GM12874 (cell line): ENCODE results near the gene WIZ.

Experiments used
- TF ChIP-seq, protein P1 (sequence below): IDR thresholded peaks from 2 replicates; pipeline ENCODE4 v1.5.1; 2011; ENCODE audit warnings: low read depth, mild to moderate bottlenecking, control low read depth, low read length, moderate library complexity; ENCODE audit not compliant: insufficient read depth

Gene WIZ

DNA sequence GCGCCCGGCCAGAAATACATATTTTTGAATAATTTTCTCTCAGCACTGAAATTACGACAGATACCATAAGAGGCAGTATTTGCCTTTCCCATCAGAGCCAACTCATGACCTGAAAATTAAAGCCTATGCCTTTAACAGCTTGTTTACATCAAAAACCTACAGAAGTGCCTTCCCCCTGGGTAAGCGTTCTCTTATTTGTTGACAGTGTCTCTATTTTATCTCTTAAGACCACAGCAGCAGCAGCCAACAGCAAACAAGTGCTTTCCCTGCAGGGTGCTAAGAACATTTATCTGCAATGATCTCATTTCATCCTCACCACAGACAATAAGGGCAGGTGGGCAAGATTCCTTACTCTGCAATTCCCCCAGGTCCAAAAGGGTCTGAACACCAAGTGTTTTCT is 36.9 kb downstream of the WIZ start:
- TF ChIP-seq, protein P1, sequence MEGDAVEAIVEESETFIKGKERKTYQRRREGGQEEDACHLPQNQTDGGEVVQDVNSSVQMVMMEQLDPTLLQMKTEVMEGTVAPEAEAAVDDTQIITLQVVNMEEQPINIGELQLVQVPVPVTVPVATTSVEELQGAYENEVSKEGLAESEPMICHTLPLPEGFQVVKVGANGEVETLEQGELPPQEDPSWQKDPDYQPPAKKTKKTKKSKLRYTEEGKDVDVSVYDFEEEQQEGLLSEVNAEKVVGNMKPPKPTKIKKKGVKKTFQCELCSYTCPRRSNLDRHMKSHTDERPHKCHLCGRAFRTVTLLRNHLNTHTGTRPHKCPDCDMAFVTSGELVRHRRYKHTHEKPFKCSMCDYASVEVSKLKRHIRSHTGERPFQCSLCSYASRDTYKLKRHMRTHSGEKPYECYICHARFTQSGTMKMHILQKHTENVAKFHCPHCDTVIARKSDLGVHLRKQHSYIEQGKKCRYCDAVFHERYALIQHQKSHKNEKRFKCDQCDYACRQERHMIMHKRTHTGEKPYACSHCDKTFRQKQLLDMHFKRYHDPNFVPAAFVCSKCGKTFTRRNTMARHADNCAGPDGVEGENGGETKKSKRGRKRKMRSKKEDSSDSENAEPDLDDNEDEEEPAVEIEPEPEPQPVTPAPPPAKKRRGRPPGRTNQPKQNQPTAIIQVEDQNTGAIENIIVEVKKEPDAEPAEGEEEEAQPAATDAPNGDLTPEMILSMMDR: no peak

DNA sequence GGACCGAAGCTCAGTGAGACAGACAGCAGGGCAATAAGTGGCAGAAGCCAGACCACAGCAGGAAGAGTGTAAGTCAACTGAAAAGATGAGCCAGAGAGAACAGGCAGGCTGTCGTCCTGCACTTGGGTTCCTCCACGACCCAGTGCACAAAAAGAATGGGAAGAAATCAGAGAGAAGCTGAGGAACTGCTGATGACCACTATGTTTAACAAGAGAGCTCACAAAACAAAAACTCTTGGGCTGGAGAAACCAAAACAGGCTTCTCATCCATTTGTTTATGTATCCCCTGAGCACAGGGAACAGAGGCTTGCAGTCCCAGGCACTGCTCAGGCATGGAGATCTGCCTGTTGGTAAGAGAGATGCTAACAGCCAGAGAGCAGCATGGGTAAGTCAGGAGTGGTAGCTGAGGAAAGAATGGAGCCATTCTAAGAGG is 45.0 kb downstream of the WIZ start:
- TF ChIP-seq, protein P1: no peak

DNA sequence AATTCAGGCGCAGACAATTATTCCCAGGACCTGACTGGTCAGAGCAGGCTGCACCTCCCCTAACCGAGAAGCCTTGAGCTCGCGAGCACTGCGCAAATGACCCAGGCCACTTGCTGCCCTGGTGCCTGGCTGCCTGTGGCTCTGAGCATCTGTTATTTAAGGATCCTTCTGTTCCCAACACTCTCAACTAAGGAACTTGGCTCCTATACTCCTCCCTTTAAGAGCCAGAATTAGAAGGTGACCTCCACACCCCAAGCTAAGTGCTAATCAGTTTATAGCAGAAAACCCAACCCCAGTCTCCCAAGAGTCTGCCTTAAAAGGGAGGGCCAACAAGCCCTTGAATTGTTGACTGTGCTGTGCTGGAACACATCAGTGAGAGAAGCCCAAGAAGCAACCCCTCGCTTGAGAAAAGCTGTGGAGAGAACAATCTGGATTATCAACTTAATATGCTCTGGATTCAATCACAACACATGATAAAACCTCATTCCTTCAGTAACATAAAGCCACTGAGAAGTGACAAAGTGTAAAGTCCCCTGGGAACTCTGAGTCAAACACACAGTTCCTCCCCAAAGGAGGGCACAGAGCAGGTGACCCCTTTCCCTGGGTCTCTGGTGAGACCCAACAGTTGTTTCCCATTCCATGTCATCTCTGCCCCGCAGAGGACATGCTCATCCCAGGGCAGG is 45.5 kb downstream of the WIZ start:
- TF ChIP-seq, protein P1: no peak

DNA sequence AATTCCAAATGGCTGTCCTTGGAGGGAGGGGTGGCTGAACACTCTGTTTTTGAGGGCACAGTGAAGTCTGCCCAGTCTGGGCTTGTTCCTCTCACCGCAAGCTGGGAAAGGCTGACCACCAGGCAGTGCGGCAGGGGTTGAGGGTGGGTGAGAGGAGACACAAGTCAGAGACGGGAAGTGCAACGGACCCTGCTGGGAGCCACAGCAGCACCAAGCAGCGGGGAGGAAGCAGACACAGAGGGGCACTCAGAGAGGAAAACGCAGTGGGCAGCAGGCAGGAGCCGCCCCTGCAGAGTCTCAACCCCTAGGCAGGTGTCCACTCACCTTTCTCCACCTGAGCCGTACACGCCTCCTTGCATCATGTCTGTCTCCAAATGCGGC is 46.6 kb downstream of the WIZ start:
- TF ChIP-seq, protein P1: no peak

DNA sequence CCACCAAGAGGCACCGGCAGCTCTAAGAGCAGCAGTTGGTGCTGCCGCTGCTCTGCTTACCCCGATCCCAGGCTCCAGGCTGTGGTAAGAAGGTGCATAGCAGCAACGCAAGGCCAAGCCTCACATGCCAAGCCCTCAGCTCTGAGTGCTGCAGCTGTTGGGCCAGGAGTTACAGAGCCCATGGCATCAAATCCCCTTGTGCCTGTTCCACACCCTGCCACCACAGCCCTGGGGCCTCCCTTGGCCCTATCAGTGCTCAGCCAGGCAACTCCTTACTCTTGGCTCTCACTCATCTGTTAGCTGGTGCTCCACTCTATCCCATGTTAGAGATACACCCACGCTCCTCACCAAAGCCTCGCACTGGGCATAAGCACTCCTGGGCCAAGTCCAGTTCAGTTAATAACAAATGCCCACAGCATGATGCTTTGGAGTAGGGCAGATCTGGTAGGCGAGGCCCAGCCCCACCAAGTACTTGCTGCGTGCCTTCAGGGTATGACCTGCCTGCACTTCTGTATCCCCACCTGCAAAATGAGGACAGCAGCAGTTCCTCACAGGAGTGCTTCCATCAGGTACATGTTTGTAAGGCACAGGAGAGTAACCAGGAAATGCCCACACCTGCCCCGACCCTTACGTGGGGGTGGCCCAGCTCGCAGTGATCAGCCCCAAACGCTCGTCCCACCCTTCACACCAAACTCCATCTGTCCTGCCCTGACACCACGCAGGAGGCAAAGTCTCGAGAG is 47.2 kb downstream of the WIZ start:
- TF ChIP-seq, protein P1: no peak

DNA sequence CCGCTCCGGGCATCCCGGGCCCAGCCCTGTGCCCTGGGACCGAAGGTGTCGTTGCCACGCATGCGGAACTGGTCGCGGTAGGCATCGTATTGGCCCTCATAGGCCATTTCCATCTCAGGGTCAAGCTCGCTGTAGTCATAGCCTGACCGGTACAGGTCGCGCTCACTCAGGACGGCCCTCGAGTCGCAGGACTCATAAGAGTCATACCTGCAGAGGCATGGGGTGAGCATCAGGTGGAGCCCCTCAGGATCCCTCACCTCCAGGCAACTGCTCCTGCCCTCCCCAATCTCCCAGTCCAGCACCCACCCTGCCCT is 48.4 kb downstream of the WIZ start:
- TF ChIP-seq, protein P1: no peak

DNA sequence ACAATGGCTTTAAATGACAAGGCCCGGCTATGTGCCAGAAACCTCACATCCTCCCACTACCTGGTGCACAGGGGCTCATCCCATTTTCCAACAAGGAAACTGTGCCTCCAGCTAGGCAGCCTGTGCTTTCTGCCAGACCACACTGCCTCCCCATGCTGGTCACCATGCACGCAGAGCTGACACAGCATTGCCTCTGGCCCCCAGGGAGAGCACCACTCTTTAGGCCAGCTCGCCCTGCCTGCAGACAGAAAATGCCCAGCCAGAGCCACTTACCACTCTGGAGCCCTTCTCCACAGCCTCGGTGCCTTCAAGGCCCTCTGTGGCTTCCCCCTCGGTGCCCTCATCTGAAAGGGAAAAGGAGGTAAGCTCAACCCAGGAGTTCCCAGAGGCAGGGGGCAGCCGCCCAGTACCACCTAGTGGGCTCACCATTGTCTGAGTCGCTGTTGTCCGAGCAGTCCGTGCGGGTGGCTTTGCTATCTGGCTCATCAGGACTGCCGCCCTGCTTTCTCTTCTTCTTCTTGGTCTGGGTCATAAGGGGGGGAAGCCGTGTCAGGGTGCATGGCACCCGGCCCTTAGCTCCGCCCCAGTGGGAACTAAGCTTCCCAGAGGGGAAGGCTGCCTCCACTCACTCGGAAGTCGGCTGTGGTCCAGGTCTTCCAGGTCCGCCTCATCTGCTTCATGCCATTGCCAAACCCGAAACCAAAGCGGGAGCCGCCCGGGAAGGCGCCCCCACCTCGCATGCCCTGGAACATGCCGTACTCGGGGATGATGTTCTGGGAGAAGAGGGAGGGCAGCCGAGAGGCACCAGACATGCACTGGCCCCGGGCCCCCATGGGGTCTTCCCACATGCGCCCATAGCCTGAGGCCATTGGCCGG is 49.0 kb downstream of the WIZ start:
- TF ChIP-seq, protein P1: no peak
